Tibial nerve (tissue), 4 donors: ENCODE measurements around the gene SHISA4.

Source experiments
- EP300 ChIP-seq, 2 donors: sonication (generic); formaldehyde crosslinking; IDR thresholded peaks; one replicate each; pipeline ENCODE4 v1.6.1; 2017; ENCODE audit warnings: antibody characterized with exemption in 2 of 2, mild to moderate bottlenecking in 1 of 2
- POLR2A ChIP-seq, 2 donors: fragments of 450-650 bp; IDR thresholded peaks; one replicate each; pipeline ENCODE4 v1.6.1; 2017; ENCODE audit warnings: antibody characterized with exemption in 2 of 2, mild to moderate bottlenecking in 2 of 2, moderate library complexity in 2 of 2
- TF ChIP-seq, protein P1 (sequence below), 5 experiments: fragments of 200-600 bp in 3 of 5; fragments of 450-650 bp in 2 of 5; sonication (generic) in 3 of 5; IDR thresholded peaks; one replicate each; pipeline ENCODE4 v1.5.1; 2016 to 2019; ENCODE audit warnings: antibody characterized with exemption in 5 of 5, mild to moderate bottlenecking in 3 of 5, moderate library complexity in 2 of 5

DNA sequence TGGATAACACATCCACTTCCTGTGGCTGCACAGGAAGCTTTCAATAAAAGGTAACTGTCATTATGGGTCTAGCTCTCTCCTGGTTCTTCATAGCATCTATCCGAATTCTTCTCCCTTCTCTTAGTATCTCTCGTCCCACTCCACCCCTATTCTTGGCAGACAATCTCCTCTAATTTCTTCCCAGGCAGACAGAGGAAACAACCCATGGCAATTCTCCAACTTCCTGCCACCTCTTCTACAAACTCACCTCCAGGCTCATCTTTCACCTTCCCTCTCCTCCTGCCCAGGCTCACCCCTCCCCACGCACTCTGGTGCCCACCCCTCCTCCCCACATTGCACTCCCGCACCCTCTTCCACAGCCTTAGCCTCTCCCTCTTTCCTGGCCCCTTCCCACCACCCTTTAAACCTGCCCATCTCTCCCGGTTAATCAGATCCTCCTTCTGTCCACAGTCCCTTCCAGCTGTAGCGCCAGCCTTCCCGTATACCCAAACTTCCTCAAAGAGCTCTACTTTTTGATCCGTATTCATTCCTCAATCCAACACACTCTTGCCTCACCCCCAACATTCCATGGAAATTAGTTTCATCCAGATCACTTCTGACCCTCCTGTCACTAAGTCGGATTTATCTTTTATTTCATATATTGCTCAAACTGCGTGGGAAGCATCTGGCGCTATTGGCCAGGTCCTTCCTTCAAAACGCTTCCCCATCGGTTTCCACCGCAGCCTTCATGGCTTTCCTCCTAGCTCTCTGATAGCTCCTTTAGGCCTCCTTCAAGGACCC, 25.9 kb downstream of the SHISA4 start:
- TF ChIP-seq, protein P1, sequence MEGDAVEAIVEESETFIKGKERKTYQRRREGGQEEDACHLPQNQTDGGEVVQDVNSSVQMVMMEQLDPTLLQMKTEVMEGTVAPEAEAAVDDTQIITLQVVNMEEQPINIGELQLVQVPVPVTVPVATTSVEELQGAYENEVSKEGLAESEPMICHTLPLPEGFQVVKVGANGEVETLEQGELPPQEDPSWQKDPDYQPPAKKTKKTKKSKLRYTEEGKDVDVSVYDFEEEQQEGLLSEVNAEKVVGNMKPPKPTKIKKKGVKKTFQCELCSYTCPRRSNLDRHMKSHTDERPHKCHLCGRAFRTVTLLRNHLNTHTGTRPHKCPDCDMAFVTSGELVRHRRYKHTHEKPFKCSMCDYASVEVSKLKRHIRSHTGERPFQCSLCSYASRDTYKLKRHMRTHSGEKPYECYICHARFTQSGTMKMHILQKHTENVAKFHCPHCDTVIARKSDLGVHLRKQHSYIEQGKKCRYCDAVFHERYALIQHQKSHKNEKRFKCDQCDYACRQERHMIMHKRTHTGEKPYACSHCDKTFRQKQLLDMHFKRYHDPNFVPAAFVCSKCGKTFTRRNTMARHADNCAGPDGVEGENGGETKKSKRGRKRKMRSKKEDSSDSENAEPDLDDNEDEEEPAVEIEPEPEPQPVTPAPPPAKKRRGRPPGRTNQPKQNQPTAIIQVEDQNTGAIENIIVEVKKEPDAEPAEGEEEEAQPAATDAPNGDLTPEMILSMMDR (IDR thresholded peaks at IDR 0.05) = no peak
- TF ChIP-seq POLR2A (IDR thresholded peaks at IDR 0.05) = no peak
- TF ChIP-seq EP300 (IDR thresholded peaks at IDR 0.05) = no peak
